G401 (cell line): ENCODE results near the gene NR1D2. TPM values are rescaled to one million over a fixed set of nuclear protein-coding genes. Genes with fewer than 3 reads are reported as not detected.

Experiments
- DNase-seq: peaks from one replicate; pipeline ENCODE4 v3.0.0-alpha.2; 2015; ENCODE audit warnings: low spot score
- in situ Hi-C: cut with HindIII; loops from 2 replicates; pipeline ENCODE4 v1.10.0; 2016; ENCODE audit warnings: low sequenced_read_pairs, mixed read lengths
- total RNA-seq: library from RNA; depleted of rRNA; stranded (reverse); fragments of >200 nt; shearing (Covaris generic); gene quantifications from 2 replicates; pipeline ENCODE4 v1.2.3, GENCODE V29; 2014

NR1D2 gene
- total RNA-seq, 1 experiment from 2014 or later = 21.4 TPM

DNA sequence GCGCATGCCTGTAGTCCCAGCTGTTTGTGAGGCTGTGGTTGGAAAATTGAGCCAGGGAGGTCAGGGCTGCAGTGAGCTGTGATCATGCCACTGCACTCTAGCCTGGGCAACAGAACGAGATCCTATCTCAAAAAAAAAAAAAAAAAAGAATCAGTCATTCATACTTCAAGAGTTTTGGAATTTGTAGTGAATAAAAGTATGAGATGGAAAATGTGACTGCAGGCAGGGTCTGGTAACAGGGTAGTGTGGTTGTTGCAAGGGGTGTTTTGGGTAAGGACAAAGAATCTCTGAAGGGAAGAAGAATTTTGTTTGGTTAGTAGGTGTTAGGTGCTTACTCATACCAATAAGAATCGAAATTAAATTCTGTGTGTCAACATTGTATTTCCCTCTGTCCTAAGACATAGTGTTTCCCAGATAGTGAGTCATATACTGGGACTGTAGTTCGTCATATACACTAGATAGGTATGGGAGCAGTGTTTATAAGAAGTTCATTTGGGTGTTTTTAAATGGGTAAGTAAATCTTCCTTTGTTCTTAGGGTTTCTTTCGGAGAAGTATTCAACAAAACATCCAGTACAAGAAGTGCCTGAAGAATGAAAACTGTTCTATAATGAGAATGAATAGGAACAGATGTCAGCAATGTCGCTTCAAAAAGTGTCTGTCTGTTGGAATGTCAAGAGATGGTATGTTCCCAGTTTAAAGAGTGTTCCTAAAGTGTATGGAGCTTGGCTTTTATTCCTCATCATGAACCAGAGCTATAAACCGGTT, 14.2 kb downstream of the NR1D2 start:
- in situ Hi-C loops = no loop called here
- DNase-seq = no peak

DNA sequence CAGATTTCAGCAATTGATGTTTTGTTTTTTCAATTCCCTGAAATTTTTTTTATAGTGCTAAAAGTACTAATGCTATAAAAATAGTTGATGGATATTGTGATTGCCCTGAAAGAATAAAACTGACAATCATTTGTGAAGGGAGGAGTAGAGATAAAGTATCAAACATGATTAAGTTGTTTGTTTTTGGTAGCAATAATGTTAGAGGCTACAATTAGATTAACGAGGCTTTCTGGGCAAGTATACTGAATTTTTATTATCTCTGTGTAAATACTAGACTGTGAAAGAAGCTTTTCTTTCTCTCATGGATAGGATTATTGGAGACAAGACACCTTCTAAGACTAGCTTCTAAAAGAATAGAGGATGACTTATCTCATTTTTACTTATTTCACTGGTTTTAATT, 15.6 kb downstream of the NR1D2 start:
- no peak for DNase-seq
- in situ Hi-C loops = no loop called here

DNA sequence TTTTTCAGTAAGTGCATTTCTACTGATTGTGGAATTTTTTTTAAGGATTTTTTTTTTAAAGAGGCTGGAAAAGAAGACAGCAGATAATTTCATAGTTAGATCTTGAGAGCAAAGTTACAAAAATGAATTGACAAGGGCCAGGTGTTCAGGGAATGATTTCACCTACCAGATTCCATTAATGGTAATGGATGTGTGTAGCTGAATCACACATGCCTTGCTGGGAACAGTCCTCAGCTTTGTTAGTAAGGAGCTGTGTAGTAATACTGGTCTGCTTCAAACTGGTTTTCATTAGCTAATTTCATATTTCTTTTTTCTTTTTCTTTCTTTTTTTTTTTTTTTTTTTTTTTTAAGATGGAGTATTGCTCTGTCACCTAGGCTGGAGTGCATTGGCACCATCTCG, 16.0 kb downstream of the NR1D2 start:
- DNase-seq = no peak
- in situ Hi-C loops = no loop called here

DNA sequence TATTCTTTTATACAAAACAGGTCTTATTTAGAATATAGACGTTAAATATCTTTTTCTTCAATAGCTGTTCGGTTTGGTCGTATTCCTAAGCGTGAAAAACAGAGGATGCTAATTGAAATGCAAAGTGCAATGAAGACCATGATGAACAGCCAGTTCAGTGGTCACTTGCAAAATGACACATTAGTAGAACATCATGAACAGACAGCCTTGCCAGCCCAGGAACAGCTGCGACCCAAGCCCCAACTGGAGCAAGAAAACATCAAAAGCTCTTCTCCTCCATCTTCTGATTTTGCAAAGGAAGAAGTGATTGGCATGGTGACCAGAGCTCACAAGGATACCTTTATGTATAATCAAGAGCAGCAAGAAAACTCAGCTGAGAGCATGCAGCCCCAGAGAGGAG, 16.8 kb downstream of the NR1D2 start:
- in situ Hi-C loops = no loop called here
- DNase-seq = no peak

DNA sequence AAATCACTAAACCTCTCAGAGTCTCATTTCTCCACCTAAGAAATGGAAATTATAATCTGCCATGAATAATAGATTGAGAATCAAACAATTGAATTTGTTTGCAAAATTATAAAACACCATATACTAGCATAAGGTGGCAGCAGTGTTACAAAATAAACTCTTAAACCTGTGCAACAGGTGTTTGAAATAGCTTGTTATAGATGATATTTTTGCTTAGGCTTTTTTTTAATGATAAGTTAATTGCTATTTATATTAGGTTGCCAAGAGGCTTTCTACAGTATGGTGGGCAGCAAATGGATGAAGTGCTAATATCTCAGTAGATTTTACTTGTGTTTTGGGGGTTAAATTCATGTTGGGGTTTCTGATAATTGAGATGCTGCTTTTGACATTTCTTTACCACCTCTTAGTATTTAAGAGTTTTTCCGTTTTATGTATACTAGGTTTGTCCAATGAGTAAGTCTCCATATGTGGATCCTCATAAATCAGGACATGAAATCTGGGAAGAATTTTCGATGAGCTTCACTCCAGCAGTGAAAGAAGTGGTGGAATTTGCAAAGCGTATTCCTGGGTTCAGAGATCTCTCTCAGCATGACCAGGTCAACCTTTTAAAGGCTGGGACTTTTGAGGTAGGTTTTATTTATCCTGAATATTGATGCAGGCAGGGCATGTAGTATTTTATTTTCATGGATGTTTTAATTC, 19.6 kb downstream of the NR1D2 start:
- no peak for DNase-seq
- in situ Hi-C loops = no loop called here

DNA sequence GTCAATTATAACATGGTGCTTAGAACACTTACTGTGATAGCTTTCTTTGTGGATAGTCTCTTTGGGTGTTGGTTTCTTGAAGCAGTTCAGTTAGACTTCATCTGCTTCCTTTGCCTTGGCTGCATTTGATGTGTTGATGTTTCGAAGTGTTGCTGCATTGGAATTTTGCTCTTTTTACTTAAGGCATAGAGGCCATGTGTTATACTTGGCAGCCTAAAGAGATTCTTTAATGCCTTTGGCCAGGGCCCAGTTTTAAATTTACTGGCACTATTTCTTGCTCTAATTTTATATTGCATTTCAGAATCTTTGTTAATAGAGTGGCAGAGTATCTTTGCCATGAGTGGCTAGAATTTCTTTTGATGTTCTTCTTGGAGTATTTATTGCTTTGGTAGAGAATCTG, 21.2 kb downstream of the NR1D2 start:
- no peak for DNase-seq
- in situ Hi-C loops = no loop called here

DNA sequence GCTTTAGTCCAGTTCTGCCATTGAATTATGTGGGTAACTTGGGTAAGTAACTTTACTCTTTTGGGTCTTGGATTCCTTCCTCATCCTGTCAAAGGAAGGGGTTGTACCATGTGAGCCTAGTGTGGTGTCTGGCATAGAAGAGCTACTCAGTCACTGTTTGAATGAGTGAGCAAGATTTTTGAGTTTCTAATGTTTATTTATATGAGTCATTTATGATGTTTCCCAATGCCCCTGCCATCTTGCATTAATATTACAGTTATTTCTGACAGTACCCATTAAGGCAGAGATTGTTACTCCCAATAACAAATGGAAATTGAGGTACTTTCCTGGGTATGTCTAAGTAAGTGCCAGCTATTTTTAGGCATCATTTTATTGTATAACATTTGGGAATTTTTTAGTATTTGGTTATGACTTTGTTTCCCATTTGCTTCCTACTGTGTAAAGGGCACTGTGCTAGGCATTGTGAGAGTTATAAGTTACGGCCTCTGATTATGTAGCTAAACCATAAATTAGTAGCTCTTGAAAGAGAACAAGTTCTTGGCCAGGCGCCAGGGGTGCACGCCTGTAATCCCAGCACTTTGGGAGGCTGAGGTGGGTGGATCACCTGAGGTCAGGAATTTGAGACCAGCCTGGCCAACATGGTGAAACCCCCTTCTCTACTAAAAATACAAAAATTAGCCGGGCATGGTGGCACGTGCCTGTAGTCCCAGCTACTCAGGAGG, 23.5 kb downstream of the NR1D2 start:
- DNase-seq = no peak

DNA sequence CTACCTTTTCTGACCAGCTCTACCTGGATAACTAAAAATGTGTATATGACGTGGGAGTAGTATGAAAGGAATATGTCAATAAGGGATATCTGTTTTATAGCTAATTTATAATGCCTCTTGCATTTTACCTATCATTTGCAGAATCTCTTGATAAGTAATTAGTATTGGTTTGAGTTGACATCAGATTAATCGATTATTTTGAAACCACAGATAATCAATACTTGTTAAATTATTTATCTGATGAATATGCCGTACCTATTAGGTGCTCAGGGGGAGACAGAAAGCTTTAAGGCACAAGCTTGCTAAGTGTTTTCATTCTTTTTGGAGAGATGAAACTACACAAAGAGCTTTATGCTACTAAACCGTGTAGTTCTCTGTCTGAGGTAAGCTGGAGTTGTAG, 24.3 kb downstream of the NR1D2 start:
- DNase-seq = no peak
- in situ Hi-C loops = no loop called here

More for the DNA sequence above, 23.5 kb downstream of the NR1D2 start:
- in situ Hi-C loops = no loop called here

DNA sequence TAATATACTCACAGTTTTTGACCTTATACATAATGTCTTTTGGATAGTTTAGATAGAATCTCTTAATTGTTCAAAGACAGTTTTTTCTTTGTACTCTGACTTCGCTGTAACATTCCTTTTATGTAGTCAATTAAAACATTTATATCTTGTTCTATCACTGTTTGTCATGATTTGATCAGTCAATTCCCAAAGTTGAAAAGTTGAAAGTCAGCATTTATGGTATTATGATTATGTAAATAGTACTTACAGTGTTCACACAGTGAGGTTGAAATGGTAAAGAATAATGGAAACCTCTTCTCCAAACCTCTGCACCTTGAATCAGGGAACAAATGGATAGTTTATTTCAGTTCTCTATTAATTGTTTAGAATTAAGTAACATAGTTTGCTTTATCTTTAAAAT, 26.6 kb downstream of the NR1D2 start:
- in situ Hi-C loops = no loop called here
- DNase-seq = no peak

DNA sequence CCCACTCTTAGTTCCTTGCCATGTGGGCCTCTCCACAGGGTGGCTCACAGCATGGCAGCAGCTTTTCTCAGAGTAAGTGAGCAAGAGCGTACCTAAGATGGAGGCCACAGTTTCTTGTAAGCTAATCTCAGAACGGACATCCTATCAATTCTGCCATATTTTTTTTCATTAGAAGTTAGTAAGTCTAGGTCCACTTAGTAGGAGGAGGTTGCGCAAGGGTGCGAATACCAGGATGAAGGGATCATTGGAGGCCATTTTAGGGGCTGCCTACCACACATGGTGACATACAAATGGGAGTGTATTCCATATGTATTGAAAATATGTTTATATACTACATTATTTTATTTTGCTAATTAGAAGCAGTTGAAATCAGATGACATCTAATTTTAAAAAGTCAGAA, 31.5 kb downstream of the NR1D2 start:
- DNase-seq = no peak
- in situ Hi-C loops = no loop called here

DNA sequence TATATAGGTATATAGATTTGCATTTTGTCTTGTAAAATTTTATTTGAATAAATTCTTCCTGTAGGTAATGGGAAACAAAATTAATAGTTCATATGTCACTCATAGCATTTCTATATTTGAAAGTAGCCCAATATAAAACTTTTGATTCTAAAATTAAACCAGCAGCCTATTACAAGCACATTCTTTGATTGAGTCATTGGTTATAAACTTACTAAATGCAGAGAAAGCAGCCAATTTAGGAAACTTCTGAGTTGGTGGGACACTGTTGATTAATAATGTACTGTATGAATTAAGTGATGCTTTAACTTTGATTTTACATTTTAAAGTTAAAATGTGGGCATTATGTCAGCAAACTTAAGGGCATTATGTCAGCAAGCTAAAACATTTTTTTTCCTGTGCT, 34.5 kb downstream of the NR1D2 start:
- DNase-seq = no peak
- in situ Hi-C loops = no loop called here

DNA sequence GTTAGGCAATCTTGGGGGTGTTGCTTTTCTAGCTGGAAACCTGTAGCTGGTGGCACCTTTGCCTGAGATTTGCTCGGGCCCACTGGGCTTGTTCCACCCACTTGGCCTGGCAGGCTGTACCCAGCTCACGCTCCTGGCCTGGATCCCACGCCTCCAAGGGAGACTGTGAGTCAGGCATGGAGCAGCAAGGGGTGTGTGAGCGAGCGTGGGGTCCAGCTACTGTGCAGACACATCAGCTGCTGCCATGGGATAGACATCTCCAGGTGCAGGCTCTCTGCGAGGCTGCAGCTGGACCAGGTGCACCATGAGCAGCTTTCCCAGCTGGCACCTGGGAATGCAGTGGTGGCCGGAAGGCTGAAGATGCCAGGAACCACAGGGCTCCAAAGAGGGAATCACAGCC, 36.0 kb downstream of the NR1D2 start:
- in situ Hi-C loops = no loop called here
- DNase-seq = no peak

DNA sequence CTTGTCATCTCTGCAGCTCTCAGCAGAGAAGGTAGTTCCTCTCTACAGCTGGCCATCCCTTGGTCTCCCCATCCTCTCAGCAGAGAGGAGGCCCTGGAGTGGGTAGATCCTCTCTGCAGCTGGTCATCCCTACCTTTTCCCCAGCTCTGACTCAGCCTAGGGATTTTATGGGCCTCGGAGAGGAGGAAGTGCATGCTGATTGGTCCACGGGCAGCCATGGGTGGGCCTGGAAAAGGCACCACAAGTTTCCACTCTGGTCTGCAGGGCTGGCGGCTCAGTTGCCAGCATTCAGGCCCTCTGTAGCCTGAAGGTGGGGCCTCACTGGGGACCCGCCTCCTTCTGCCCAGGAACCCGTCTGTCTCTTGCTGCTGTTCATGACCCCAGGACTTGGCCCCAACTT, 36.9 kb downstream of the NR1D2 start:
- DNase-seq = no peak

DNA sequence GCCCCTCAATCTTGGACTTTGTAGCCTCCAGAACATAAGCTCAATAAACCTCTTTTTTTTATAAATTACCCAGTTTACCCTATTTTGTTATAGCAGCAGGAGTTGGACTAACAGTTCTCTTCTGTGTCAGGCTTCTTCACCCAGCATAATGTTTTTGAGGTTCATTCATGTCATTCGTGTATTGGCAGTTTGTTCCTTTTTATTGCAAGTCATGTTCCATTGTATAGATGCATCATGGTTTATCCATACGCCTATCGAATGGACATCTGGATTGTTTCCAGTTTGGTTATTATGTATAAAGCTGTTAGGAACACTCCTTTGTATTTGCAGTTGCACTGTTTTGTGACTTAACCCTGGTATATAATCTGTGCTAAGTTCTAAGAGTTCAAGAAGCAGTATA, 39.8 kb downstream of the NR1D2 start:
- in situ Hi-C loops = no loop called here
- DNase-seq = no peak

More for the DNA sequence above, 36.9 kb downstream of the NR1D2 start:
- in situ Hi-C loops = no loop called here

DNA sequence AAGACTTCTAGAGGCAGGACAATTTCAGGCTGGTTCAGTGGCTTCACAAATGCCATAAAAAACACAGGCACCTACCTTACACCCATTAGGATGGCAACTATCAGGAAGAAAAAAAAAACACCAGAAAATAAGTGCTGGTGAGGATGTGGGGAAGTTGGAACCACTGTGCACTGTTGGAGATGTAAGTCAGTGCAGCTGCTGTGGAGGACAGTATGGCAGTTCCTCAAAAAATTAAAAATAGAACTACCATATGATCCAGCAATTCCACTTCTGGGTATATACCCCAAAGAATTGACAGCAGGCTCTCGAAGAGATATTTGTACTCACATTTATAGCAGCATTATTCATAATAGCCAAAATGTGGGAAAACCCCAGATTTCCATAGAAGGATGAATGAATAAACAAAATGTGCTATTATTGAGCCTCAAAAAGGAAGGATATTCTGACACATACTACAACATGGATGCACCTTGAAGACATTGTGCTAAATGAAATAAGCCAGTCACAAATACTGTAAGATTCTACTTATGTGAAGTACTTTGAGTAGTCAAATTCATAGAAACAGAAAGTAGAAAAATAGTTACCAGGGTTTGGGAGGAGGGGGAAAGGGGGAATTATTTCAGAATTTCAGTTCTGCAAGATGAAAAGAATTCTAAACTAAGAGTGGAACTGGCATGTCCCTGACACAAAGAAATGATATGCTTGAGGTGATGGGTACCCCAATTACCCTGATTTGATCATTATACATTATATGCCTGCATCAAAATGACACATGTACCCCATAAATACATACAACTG, 40.9 kb downstream of the NR1D2 start:
- no peak for DNase-seq
- in situ Hi-C loops = no loop called here

DNA sequence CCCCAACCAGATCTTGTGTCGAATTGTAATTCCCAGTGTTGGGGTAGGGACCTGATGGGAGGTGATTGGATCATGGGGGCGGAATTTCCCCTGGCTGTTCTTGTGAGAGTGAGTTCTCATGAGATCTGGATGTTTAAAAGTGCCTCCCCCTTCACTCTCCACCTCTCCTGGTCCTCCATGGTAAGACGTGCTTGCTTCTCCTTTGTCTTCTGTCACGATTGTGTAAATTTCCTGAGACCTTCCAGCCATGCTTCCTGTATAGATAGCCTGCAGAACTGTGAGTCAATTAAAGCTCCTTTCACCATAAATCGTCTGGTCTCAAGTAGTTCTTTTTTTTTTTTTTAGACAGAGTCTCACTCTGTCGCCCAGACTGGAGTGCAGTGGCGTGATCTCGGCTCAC, 42.3 kb downstream of the NR1D2 start:
- no peak for DNase-seq
- in situ Hi-C loops = no loop called here

DNA sequence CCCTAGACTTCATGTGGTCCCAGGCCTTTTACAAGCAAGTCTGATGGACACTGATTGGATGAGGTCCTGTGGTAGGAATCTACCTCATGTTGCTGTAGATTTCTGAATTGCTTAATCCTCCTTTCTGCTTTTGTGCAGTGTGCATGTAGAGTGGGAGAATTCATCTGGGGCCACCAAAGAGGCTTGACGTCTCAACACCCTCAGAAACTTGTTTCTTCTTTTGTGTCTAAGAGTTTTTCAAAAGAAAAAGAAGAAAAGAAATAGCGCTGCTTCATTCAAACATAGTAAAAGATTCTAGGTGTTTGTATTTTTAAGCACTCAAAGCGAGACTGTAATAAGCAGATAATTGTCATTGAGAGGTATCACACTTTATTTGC, 46.2 kb downstream of the NR1D2 start:
- DNase-seq = no peak
- in situ Hi-C loops = no loop called here

DNA sequence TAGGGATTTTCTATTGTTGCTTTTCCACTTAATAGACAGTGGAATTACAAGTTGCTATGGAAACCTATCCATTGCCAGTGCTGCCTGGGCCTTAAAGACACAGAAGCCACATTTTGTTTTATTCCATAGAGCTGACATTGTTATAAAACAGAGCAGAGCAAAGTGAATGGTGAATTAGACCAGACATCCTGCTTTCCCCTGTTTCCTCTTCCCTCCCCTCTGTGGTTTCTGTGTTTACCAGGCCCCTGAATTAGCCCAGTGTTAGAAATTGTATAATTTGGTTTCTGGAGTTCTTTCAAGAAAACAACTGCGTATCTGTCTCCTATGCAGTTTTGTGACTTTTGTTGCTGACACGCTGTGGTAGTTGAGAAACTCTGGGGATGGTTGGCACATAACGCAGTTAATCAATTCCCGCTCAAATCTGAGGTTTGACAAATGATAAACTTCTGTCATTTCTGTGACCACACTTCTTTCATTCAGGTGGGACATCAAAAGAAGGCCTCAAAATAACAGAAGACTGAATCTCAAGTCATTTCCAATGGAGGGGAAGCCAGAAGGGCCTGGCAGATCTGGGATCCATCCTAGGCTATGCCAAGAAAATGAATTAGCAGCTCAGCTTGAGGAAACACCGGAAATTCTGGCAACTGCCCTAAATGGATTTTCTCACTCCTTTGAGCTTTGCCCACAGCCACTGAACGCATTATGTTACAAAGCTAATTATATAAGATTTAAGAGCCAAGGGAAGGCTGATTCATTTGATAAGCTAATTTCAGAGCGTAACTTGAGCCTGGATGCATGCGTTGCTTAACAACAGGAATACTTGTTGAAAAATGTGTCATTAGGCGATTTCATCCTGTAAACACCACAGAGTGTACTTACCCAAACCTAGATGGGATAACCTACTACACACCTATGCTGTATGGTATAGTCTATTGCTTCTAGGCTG, 46.9 kb downstream of the NR1D2 start:
- in situ Hi-C loops = no loop called here
- DNase-seq = peak; percentile 84
